IMR-90 (cell line): Measurements from ENCODE around the gene GAPT. TPM values are rescaled to one million over a fixed set of nuclear protein-coding genes. Genes with fewer than 3 reads are reported as not detected.
"Not testable (repeated sequence)": the region's sequence is repeated elsewhere in the genome, so short reads cannot be mapped to it uniquely, and the experiment has no call there.

Experiments
- ATAC-seq: fragments of 200-7000 bp; cut with Tn5 transposase; 2 replicates; pipeline ENCODE4 v1.9.1; 2020; ENCODE audit warnings: low read depth, mild to moderate bottlenecking, moderate library complexity
- BruUV-seq: library from RNA; stranded (reverse); fragments of 400-500 nt; replicated peaks from 2 replicates; lab custom pipeline; 2021; lab: Mats Ljungman, UMichigan
- CTCF ChIA-PET: fragments of 300-600 bp; formaldehyde crosslinking; extraction: SDS; loops from one replicate; lab custom pipeline; 2021; ENCODE audit warnings: antibody characterized with exemption; lab: Yijun Ruan, JAX
- POLR2A ChIA-PET: fragments of 300-600 bp; sonication (Branson Sonifier 250); formaldehyde crosslinking; loops from one replicate; lab custom pipeline; 2022; ENCODE audit warnings: antibody characterized with exemption; ENCODE audit not compliant: unreplicated experiment; lab: Charles Lee
- DNase-seq: peaks from one replicate; pipeline ENCODE4 v3.0.0; 2013
- H2AFZ ChIP-seq: replicated peaks from 2 replicates; pipeline ENCODE3; 2013; ENCODE audit warnings: low read length, mild to moderate bottlenecking; ENCODE audit not compliant: poor library complexity
- H2AK5ac ChIP-seq: 2 replicates; pipeline ENCODE4 v1.6.1; 2013; ENCODE audit warnings: low read depth, low read length, inconsistent platforms
- H2AK9ac ChIP-seq: replicated peaks from 2 replicates; pipeline ENCODE3; 2013; ENCODE audit warnings: mild to moderate bottlenecking, low read depth, low read length, moderate library complexity; ENCODE audit not compliant: poor library complexity
- H2BK120ac ChIP-seq: 2 replicates; pipeline ENCODE4 v1.6.1; 2013; ENCODE audit warnings: low read depth, low read length, inconsistent platforms
- H2BK15ac ChIP-seq: 3 replicates; pipeline ENCODE4 v1.6.1; 2013; ENCODE audit warnings: low read depth, low read length, inconsistent platforms
- H2BK20ac ChIP-seq: 2 replicates; pipeline ENCODE4 v1.6.1; 2013; ENCODE audit warnings: low read depth, mild to moderate bottlenecking, inconsistent platforms, low read length, moderate library complexity
- H2BK5ac ChIP-seq: 2 replicates; pipeline ENCODE4 v1.6.1; 2013; ENCODE audit warnings: mild to moderate bottlenecking, low read depth, low read length, inconsistent platforms; ENCODE audit not compliant: poor library complexity, severe bottlenecking
- H3K14ac ChIP-seq: replicated peaks from 2 replicates; pipeline ENCODE4 v1.6.1; 2013; ENCODE audit warnings: low read depth, low read length, inconsistent platforms
- H3K18ac ChIP-seq: 2 replicates; pipeline ENCODE4 v1.6.1; 2013; ENCODE audit warnings: low read depth, low read length, control low read depth
- H3K23ac ChIP-seq: 2 replicates; pipeline ENCODE4 v1.6.1; 2013; ENCODE audit warnings: low read depth, low read length, inconsistent platforms
- H3K27ac ChIP-seq: 2 replicates; pipeline ENCODE4 v1.5.1; 2013; ENCODE audit warnings: mild to moderate bottlenecking, control low read depth, low read length; ENCODE audit not compliant: insufficient read depth
- H3K27me3 ChIP-seq: 2 replicates; pipeline ENCODE4 v1.6.1; 2013; ENCODE audit warnings: low read length; ENCODE audit not compliant: control insufficient read depth, insufficient read depth
- H3K36me3 ChIP-seq: 2 replicates; pipeline ENCODE4 v1.6.1; 2013; ENCODE audit warnings: low read length, mixed read lengths; ENCODE audit not compliant: control insufficient read depth, insufficient read depth
- H3K4ac ChIP-seq: 2 replicates; pipeline ENCODE4 v1.6.1; 2013; ENCODE audit warnings: low read depth, low read length, inconsistent platforms
- H3K4me1 ChIP-seq: 2 replicates; pipeline ENCODE4 v1.6.1; 2013; ENCODE audit warnings: low read length, mixed read lengths; ENCODE audit not compliant: control insufficient read depth, insufficient read depth
- H3K4me2 ChIP-seq: 2 replicates; pipeline ENCODE4 v1.6.1; 2013; ENCODE audit warnings: low read depth, mild to moderate bottlenecking, control low read depth, low read length, moderate library complexity
- H3K4me3 ChIP-seq: 2 replicates; pipeline ENCODE4 v1.5.1; 2013; ENCODE audit warnings: low read depth, mild to moderate bottlenecking, control low read depth, low read length, moderate library complexity; ENCODE audit not compliant: insufficient read depth
- H3K56ac ChIP-seq: 2 replicates; pipeline ENCODE4 v1.6.1; 2013; ENCODE audit warnings: low read length, inconsistent platforms; ENCODE audit not compliant: insufficient read depth; ENCODE audit errors: extremely low read depth
- H3K79me1 ChIP-seq, 2 experiments: 2 replicates each; pipeline ENCODE4 v1.6.1; 2013; ENCODE audit warnings: low read length in 2 of 2, inconsistent platforms in 1 of 2, low read depth in 1 of 2
- H3K9ac ChIP-seq: 2 replicates; pipeline ENCODE4 v1.6.1; 2013; ENCODE audit warnings: low read depth, low read length, control low read depth
- H3K9me1 ChIP-seq: 2 replicates; pipeline ENCODE4 v1.6.1; 2013; ENCODE audit warnings: low read length, inconsistent platforms; ENCODE audit not compliant: insufficient read depth
- H3K9me3 ChIP-seq: 2 replicates; pipeline ENCODE4 v1.6.1; 2013; ENCODE audit warnings: low read length; ENCODE audit not compliant: control insufficient read depth, insufficient read depth
- H4K20me1 ChIP-seq: 2 replicates; pipeline ENCODE4 v1.6.1; 2013; ENCODE audit warnings: low read length, inconsistent platforms; ENCODE audit not compliant: insufficient read depth
- H4K5ac ChIP-seq: 2 replicates; pipeline ENCODE4 v1.6.1; 2013; ENCODE audit warnings: mild to moderate bottlenecking, low read depth, low read length, control low read depth
- H4K8ac ChIP-seq, 2 experiments: 2 replicates each; pipeline ENCODE4 v1.6.1; 2013; ENCODE audit warnings: low read depth in 2 of 2, low read length in 2 of 2, control low read depth in 1 of 2, inconsistent platforms in 1 of 2
- H4K91ac ChIP-seq: 2 replicates; pipeline ENCODE4 v1.6.1; 2013; ENCODE audit warnings: low read depth, low read length, inconsistent platforms; ENCODE audit not compliant: insufficient read depth
- WGBS, 2 experiments: methylation state at CpG; one replicate each; pipeline versions ENCODE4 v1.1.5 to v1.1.7; 2013; ENCODE audit warnings: missing lambda C conversion rate in 2 of 2; ENCODE audit not compliant: insufficient read length in 1 of 2; ENCODE audit errors: extremely low coverage in 2 of 2; 5-methylcytosine and 5-hydroxymethylcytosine counted together
- dilution Hi-C: fragments of 300-500 bp; cut with HindIII; formaldehyde crosslinking; loops from one replicate; pipeline ENCODE4 v1.14.3; 2018; ENCODE audit warnings: low sequenced_read_pairs; ENCODE audit not compliant: unreplicated experiment
- in situ Hi-C: fragments of 300-500 bp; cut with MboI; formaldehyde crosslinking; loops from 3 replicates; pipeline ENCODE4 v1.14.3; 2019; ENCODE audit warnings: low sequenced_read_pairs, inconsistent platforms, mixed read lengths
- intact Hi-C: fragments of 100-400 bp; cut with micrococcal nuclease; formaldehyde crosslinking; loops from 2 replicates; pipeline ENCODE4 v1.10.0; 2022
- polyA plus RNA-seq, 3 experiments: library from polyadenylated mRNA; depleted of rRNA; stranded (reverse); fragments of >200 nt; gene quantifications; 2 replicates each; pipeline ENCODE4 v1.2.3, GENCODE V29; 2012; ENCODE audit warnings: low replicate concordance in 1 of 3
- total RNA-seq: library from RNA; depleted of rRNA; stranded (reverse); fragments of >200 nt; gene quantifications from 2 replicates; pipeline ENCODE4 v1.2.3, GENCODE V29; 2012

GAPT gene
- total and polyA plus RNA-seq, 2 of the 4 experiments (the other 2 are of a cell fraction) = not detected

DNA sequence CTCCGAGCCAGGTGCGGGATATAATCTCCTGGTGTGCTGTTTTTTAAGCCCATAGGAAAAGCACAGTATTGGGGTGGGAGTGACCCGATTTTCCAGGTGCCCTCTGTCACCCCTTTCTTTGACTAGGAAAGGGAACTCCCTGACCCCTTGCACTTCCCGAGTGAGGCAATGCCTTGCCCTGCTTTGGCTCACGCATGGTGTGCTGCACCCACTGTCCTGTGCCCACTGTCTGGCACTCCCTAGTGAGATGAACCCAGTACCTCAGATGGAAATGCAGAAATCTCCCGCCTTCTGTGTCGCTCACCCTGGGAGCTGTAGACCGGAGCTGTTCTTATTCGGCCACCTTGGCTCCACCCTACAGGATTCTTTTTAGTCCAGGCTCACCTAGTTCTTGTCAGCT, 50.7 kb downstream of the GAPT start:
- H3K4me1 ChIP-seq, H3K36me3 ChIP-seq, H2AK9ac ChIP-seq, H3K23ac ChIP-seq, ATAC-seq, H4K20me1 ChIP-seq, H3K27ac ChIP-seq, intact Hi-C loops, H2BK15ac ChIP-seq, CTCF ChIA-PET, H3K79me1 ChIP-seq, H3K4me2 ChIP-seq, H3K56ac ChIP-seq, POLR2A ChIA-PET, DNase-seq, in situ Hi-C loops, H4K91ac ChIP-seq, H2BK5ac ChIP-seq, H4K5ac ChIP-seq, H2AK5ac ChIP-seq, H3K4ac ChIP-seq, H2BK20ac ChIP-seq, dilution Hi-C loops, BruUV-seq, H3K9ac ChIP-seq, H3K4me3 ChIP-seq, H4K8ac ChIP-seq, H3K9me1 ChIP-seq, H2AFZ ChIP-seq, H3K18ac ChIP-seq, H2BK120ac ChIP-seq, H3K9me3 ChIP-seq, H3K27me3 ChIP-seq, H3K14ac ChIP-seq: not testable (repeated sequence)
- WGBS, 2 experiments = 80% methylated on average over 2 of the region's 9 CpGs; no CpG with 5 or more reads in 1 of the 2 experiments
